HepG2 (cell line): ENCODE measurements around the gene MARVELD3. TPM values are rescaled to one million over a fixed set of nuclear protein-coding genes. Genes with fewer than 3 reads are reported as not detected.
A peak's percentile ranks its signal among the peaks of the same experiment; 100 is the strongest.

Source experiments
- AHDC1 ChIP-seq: sonication (generic); formaldehyde crosslinking; IDR thresholded peaks from 2 replicates; pipeline ENCODE4 v1.5.1; 2020; ENCODE audit warnings: mild to moderate bottlenecking, missing genetic modification reagents, borderline replicate concordance
- ATF2 ChIP-seq: sonication (generic); formaldehyde crosslinking; IDR thresholded peaks from 2 replicates; pipeline ENCODE4 v1.4.0; 2020; ENCODE audit warnings: missing genetic modification reagents
- NR2C2 ChIP-seq: sonication (generic); formaldehyde crosslinking; IDR thresholded peaks from 2 replicates; pipeline ENCODE4 v1.4.0; 2020; ENCODE audit warnings: missing genetic modification reagents, mild to moderate bottlenecking, moderate library complexity, borderline replicate concordance
- RERE ChIP-seq: IDR thresholded peaks from 2 replicates; pipeline ENCODE4 v1.6.1; 2016; ENCODE audit warnings: low read depth, missing genetic modification reagents, missing compliant biosample characterization
- ZFY ChIP-seq: sonication (generic); formaldehyde crosslinking; IDR thresholded peaks from 2 replicates; pipeline ENCODE4 v1.4.0; 2020; ENCODE audit warnings: missing genetic modification reagents
- ZNF143 ChIP-seq: sonication (generic); formaldehyde crosslinking; IDR thresholded peaks from 2 replicates; pipeline ENCODE4 v1.4.0; 2020; ENCODE audit warnings: missing genetic modification reagents
- ZNF414 ChIP-seq: sonication (generic); formaldehyde crosslinking; IDR thresholded peaks from 2 replicates; pipeline ENCODE4 v1.5.0; 2020; ENCODE audit warnings: missing genetic modification reagents
- ZNF724P ChIP-seq: sonication (generic); formaldehyde crosslinking; IDR thresholded peaks from 2 replicates; pipeline ENCODE4 v1.8.0; 2022; ENCODE audit warnings: missing genetic modification reagents, borderline replicate concordance
- ZNF770 ChIP-seq: sonication (generic); formaldehyde crosslinking; IDR thresholded peaks from 2 replicates; pipeline ENCODE4 v1.5.0; 2020; ENCODE audit warnings: mild to moderate bottlenecking, missing genetic modification reagents
- ZZZ3 ChIP-seq: sonication (generic); formaldehyde crosslinking; IDR thresholded peaks from 2 replicates; pipeline ENCODE4 v1.4.0; 2020; ENCODE audit warnings: missing genetic modification reagents, mild to moderate bottlenecking, borderline replicate concordance
- polyA plus RNA-seq, 8 experiments: library from polyadenylated mRNA; depleted of rRNA in 3 of 8; stranded (reverse) in 7 of 8; unstranded in 1 of 8; fragments of >200 nt; fragmentation: Illumina TruSeq in 4 of 8; extraction: Trizol in 4 of 8; gene quantifications; 2 replicates each; pipeline versions ENCODE4 v1.2.1 to v1.2.3, GENCODE V29; 2011 to 2016; ENCODE audit warnings: low read depth in 4 of 8, missing spikeins in 1 of 8, mixed read lengths in 1 of 8; ENCODE audit not compliant: insufficient read depth in 1 of 8
- total RNA-seq, 5 experiments: library from RNA; depleted of rRNA; stranded (reverse); fragments of >200 nt; fragmentation: Illumina TruSeq; extraction: Trizol; gene quantifications; 2 replicates each; pipeline ENCODE4 v1.2.3, GENCODE V29; 2016; ENCODE audit warnings: low read depth in 1 of 5

The MARVELD3 gene
- total and polyA plus RNA-seq, 2 of the 13 experiments (the other 11 are each of a cell fraction or from before 2014, with no cell fraction given): 4.8 to 5.6 TPM

GRCh38 chr16:71594000-71594646 lies 31.9 kb upstream of the MARVELD3 start (continued):
- TF ChIP-seq AHDC1 (CRISPR knock-in tag) (no peak), ZNF143 (no peak), ATF2 (peak; percentile 71), ZFY (CRISPR knock-in tag) (no peak; the same call in 1 of the 2 replicates), ZNF770 (CRISPR knock-in tag) (peak; percentile 33; the same call in 1 of the 2 replicates), ZNF724P (CRISPR knock-in tag) (no peak), RERE (no peak), ZNF414 (no peak), NR2C2 (CRISPR knock-in tag) (peak; percentile 78; the same call in 1 of the 2 replicates), ZZZ3 (CRISPR knock-in tag) (no peak)
